Gastroesophageal sphincter (tissue), 4 donors: ENCODE data around the gene GPAT2. TPM values are rescaled to one million over a fixed set of nuclear protein-coding genes. Genes with fewer than 3 reads are reported as not detected.

Source experiments
- small RNA-seq, 4 donors: library from RNA; depleted of rRNA; stranded (forward); fragments of <200 nt; gene quantifications; one replicate each; pipeline ENCODE3, GENCODE V24; 2016
- total RNA-seq, 4 donors: library from RNA; depleted of rRNA; stranded (reverse); fragments of >200 nt; gene quantifications; one replicate each; pipeline ENCODE4 v1.1.0, GENCODE V29; 2016

GPAT2 gene
- total RNA-seq, 4 donors from 2014 or later = 1.9 to 8.4 (median 3.9) TPM

Small RNA genes lying within 50 kb of the gene (small RNA-seq; reads per million reads assigned to genes)
- gene RN7SL210P = 0 reads per million in 4 donors

Other genes starting within 250 kb of the GPAT2 start
- gene ANKRD36C, start 43.1 kb downstream of the GPAT2 start, total RNA-seq = 10 to 100 TPM in 2 of 4 donors, 1 to 10 TPM in 2; 9.0 to 42.6 (median 18.8) TPM
- gene ADRA2B, start 81.7 kb upstream of the GPAT2 start, total RNA-seq = 1 to 10 TPM; 1.3 to 4.9 (median 2.1) TPM
- gene ASTL, start 103.6 kb upstream of the GPAT2 start, total RNA-seq = not detected
- 1 to 10 TPM in 1 of 4 donors, under 1 TPM in 2, not detected in 1; 0.23 to 5.4 (median 0.40) TPM for gene DUSP2, start 110.5 kb upstream of the GPAT2 start, total RNA-seq
- 100 to 1,000 TPM in 3 of 4 donors, 10 to 100 TPM in 1; 93.4 to 122 (median 107) TPM for gene STARD7, start 173.9 kb upstream of the GPAT2 start, total RNA-seq
- gene TMEM127, start 231.1 kb upstream of the GPAT2 start, total RNA-seq = 10 to 100 TPM; 39.4 to 73.8 (median 43.9) TPM
- gene CIAO1, start 231.3 kb upstream of the GPAT2 start, total RNA-seq = 100 to 1,000 TPM in 1 of 4 donors, 10 to 100 TPM in 3; 60.7 to 107 (median 84.8) TPM